ENCODE measurements around the gene VPS29. TPM values are rescaled to one million over a fixed set of nuclear protein-coding genes. Genes with fewer than 3 reads are reported as not detected.
"Not testable (repeated sequence)": the region's sequence is repeated elsewhere in the genome, so short reads cannot be mapped to it uniquely, and the experiment has no call there.

Gene VPS29
- total RNA-seq: 108 TPM
- long read RNA-seq, transcript VPS29-206 (4 exons, 1,523 nt): major isoform, 74 of 107 reads
- long read RNA-seq, partial matches to known transcripts: 1 of 107 reads
- long read RNA-seq, other reads (novel, unspliced or antisense): 31 of 107 reads

GRCh38 chr12:110501752-110502738, at the start of gene VPS29, which contains the start of gene RAD9B:
Gene VPS29 (minus strand): TSS chr12:110502111. CDS start chr12:110502051, 60 bp downstream.
Gene RAD9B (plus strand): TSS chr12:110502331. CDS start chr12:110502338, 7 bp downstream.
- ATAC-seq (ENCODE audit: poor library complexity): peak; percentile 97
- intact Hi-C loops (cut with DNase I): no loop called here

GRCh38 chr12:110550981-110551380, 49.1 kb upstream of the VPS29 start:
- ATAC-seq (ENCODE audit: poor library complexity) (no peak), DNase-seq (no peak)
- intact Hi-C loops (cut with DNase I): no loop called here

More at GRCh38 chr12:110501752-110502738, at the start of gene VPS29, which contains the start of gene RAD9B:
- peak; percentile 99 for DNase-seq

- DNase-seq (no peak), ATAC-seq (ENCODE audit: poor library complexity) (peak; percentile 56)
- intact Hi-C loops (cut with DNase I): loop anchor here (5.0 kb wide), 1 partner anchor 33 kb away; the partner anchor contains the start of gene PPTC7
These were observed 47.8 kb upstream of the VPS29 start for GRCh38 chr12:110549716-110550115.

GRCh38 chr12:110548678-110549077, 46.8 kb upstream of the VPS29 start:
- intact Hi-C loops (cut with DNase I): loop anchor here (5.0 kb wide), 1 partner anchor 34 kb away; the partner anchor contains the start of gene PPTC7
- no peak for DNase-seq
- peak; percentile 37 for ATAC-seq (ENCODE audit: poor library complexity)

GRCh38 chr12:110547090-110547489, 45.2 kb upstream of the VPS29 start:
- ATAC-seq (ENCODE audit: poor library complexity): no peak
- no peak for DNase-seq
- intact Hi-C loops (cut with DNase I): loop anchor here (5.0 kb wide), 1 partner anchor 35 kb away; the partner anchor contains the start of gene PPTC7

- ATAC-seq (ENCODE audit: poor library complexity) (peak; percentile 7), DNase-seq (no peak)
- intact Hi-C loops (cut with DNase I): loop anchor here (5.0 kb wide), 1 partner anchor 36 kb away; the partner anchor contains the start of gene PPTC7
These were observed 44.4 kb upstream of the VPS29 start for GRCh38 chr12:110546339-110546738.

- intact Hi-C loops (cut with DNase I): loop anchor here (5.0 kb wide), 1 partner anchor 36 kb away; the partner anchor contains the start of gene PPTC7
- no peak for ATAC-seq (ENCODE audit: poor library complexity)
- no peak for DNase-seq
These were observed 43.9 kb upstream of the VPS29 start for GRCh38 chr12:110545812-110546211.

- intact Hi-C loops (cut with DNase I): loop anchor here (5.0 kb wide), 1 partner anchor 37 kb away; the partner anchor contains the start of gene PPTC7
- not testable (repeated sequence) for DNase-seq; ATAC-seq (ENCODE audit: poor library complexity)
These were observed 43.3 kb upstream of the VPS29 start for GRCh38 chr12:110545259-110545658.

GRCh38 chr12:110543965-110544364, 42.1 kb upstream of the VPS29 start:
- DNase-seq (no peak), ATAC-seq (ENCODE audit: poor library complexity) (peak; percentile 1)
- intact Hi-C loops (cut with DNase I): no loop called here

GRCh38 chr12:110543252-110543959, 41.5 kb upstream of the VPS29 start:
- intact Hi-C loops (cut with DNase I): no loop called here
- ATAC-seq (ENCODE audit: poor library complexity) (peak; percentile 90), DNase-seq (peak; percentile 90)

- ATAC-seq (ENCODE audit: poor library complexity) (no peak), DNase-seq (no peak)
- intact Hi-C loops (cut with DNase I): no loop called here
These were observed 38.1 kb upstream of the VPS29 start for GRCh38 chr12:110540048-110540447.

- ATAC-seq (ENCODE audit: poor library complexity) (peak; percentile 29), DNase-seq (no peak)
- intact Hi-C loops (cut with DNase I): no loop called here
These were observed 37.1 kb upstream of the VPS29 start for GRCh38 chr12:110538869-110539622.

GRCh38 chr12:110537605-110538409, 35.9 kb upstream of the VPS29 start:
- peak; percentile 84 for DNase-seq
- intact Hi-C loops (cut with DNase I): no loop called here
- peak; percentile 86 for ATAC-seq (ENCODE audit: poor library complexity)

GRCh38 chr12:110536834-110537604, 35.1 kb upstream of the VPS29 start:
- intact Hi-C loops (cut with DNase I): no loop called here
- no peak for ATAC-seq (ENCODE audit: poor library complexity)
- no peak for DNase-seq

GRCh38 chr12:110534811-110535210, 32.9 kb upstream of the VPS29 start:
- ATAC-seq (ENCODE audit: poor library complexity): no peak
- no peak for DNase-seq
- intact Hi-C loops (cut with DNase I): no loop called here

- intact Hi-C loops (cut with DNase I): no loop called here
- ATAC-seq (ENCODE audit: poor library complexity) (no peak), DNase-seq (no peak)
These were observed 31.7 kb upstream of the VPS29 start for GRCh38 chr12:110533607-110534006.
